HFF-Myc (cell line): Measurements from ENCODE around the gene SLC1A4.

Experiments
- DNase-seq: peaks from one replicate; pipeline ENCODE4 v3.0.0-alpha.2; 2011; ENCODE audit warnings: low read depth; ENCODE audit errors: extremely low read depth
- H3K4me3 ChIP-seq: replicated peaks from 2 replicates; pipeline ENCODE4 v1.5.1; 2011; ENCODE audit warnings: low read depth, mild to moderate bottlenecking, control low read depth, low read length
- CTCF ChIP-seq: IDR thresholded peaks from 2 replicates; pipeline ENCODE4 v1.5.1; 2012; ENCODE audit warnings: mild to moderate bottlenecking, low read depth, low read length, control low read depth; ENCODE audit errors: missing control alignments

The SLC1A4 gene

GRCh38 chr2:65062843-65063825, 73.9 kb downstream of the SLC1A4 start:
- no peak overlapping the region for H3K4me3 ChIP-seq
- DNase-seq: no peak
- TF ChIP-seq CTCF: no peak

GRCh38 chr2:65064728-65065552, 75.7 kb downstream of the SLC1A4 start:
- no peak overlapping the region for H3K4me3 ChIP-seq
- TF ChIP-seq CTCF: peak; percentile 60
- peak; percentile 73 for DNase-seq

- TF ChIP-seq CTCF: no peak
- DNase-seq: no peak
- H3K4me3 ChIP-seq: no peak overlapping the region
These were observed 78.8 kb downstream of the SLC1A4 start for GRCh38 chr2:65067806-65068553.

- no peak for DNase-seq
- H3K4me3 ChIP-seq: no peak overlapping the region
- no peak for TF ChIP-seq CTCF
These were observed 80.2 kb downstream of the SLC1A4 start for GRCh38 chr2:65069439-65069824.

- peak; percentile 51 for DNase-seq
- H3K4me3 ChIP-seq: no peak overlapping the region
- TF ChIP-seq CTCF: peak; percentile 29
These were observed 81.1 kb downstream of the SLC1A4 start for GRCh38 chr2:65070172-65070830.

GRCh38 chr2:65070856-65071255, 81.7 kb downstream of the SLC1A4 start:
- no peak overlapping the region for H3K4me3 ChIP-seq
- DNase-seq: no peak
- no peak for TF ChIP-seq CTCF
